Stimulated activated CD4-positive, alpha-beta T cell treated with anti-CD3 and anti-CD28 coated beads, Interleukin-2, amount 100 ng/mL, for 24 hours (primary cell): ENCODE results near the gene BCORL1.

Experiments
- DNase-seq, 2 donors: peaks; one replicate each; pipeline ENCODE4 v3.0.0-alpha.2; 2020

BCORL1 gene

GRCh38 chrX:130095249-130096030 is 113.0 kb downstream of the BCORL1 start:
- no peak for DNase-seq

- no peak for DNase-seq
These were observed 115.2 kb downstream of the BCORL1 start for GRCh38 chrX:130097507-130098209.

GRCh38 chrX:130098210-130098552 is 115.7 kb downstream of the BCORL1 start:
- DNase-seq: no peak

- DNase-seq: no peak
These were observed 117.7 kb downstream of the BCORL1 start for GRCh38 chrX:130100180-130100579.

GRCh38 chrX:130103605-130104004 is 121.2 kb downstream of the BCORL1 start:
- DNase-seq: no peak

GRCh38 chrX:130105244-130105643 is 122.8 kb downstream of the BCORL1 start:
- DNase-seq: no peak

GRCh38 chrX:130106071-130106470 is 123.6 kb downstream of the BCORL1 start:
- DNase-seq: no peak
